HUES6 (cell line): Measurements from ENCODE around the gene CFAP97D1.

Experiments
- H3K27ac ChIP-seq: 2 replicates; pipeline ENCODE4 v1.7.0; 2013; ENCODE audit warnings: low read depth, mild to moderate bottlenecking, low read length, inconsistent platforms
- H3K27me3 ChIP-seq: 2 replicates; pipeline ENCODE4 v1.6.1; 2013; ENCODE audit warnings: low read length; ENCODE audit not compliant: control insufficient read depth, insufficient read depth
- H3K36me3 ChIP-seq: 2 replicates; pipeline ENCODE4 v1.6.1; 2013; ENCODE audit warnings: low read length; ENCODE audit not compliant: control insufficient read depth, insufficient read depth
- H3K4me1 ChIP-seq: 2 replicates; pipeline ENCODE4 v1.6.1; 2013; ENCODE audit warnings: low read length; ENCODE audit not compliant: control insufficient read depth, insufficient read depth
- H3K4me3 ChIP-seq: 2 replicates; pipeline ENCODE4 v1.5.1; 2013; ENCODE audit warnings: low read depth, low read length
- H3K9ac ChIP-seq: one replicate; pipeline ENCODE4 v1.6.1; 2013; ENCODE audit warnings: mild to moderate bottlenecking, low read length
- H3K9me3 ChIP-seq: 2 replicates; pipeline ENCODE4 v1.6.1; 2013; ENCODE audit warnings: low read depth, low read length; ENCODE audit not compliant: control insufficient read depth, insufficient read depth

CFAP97D1 gene

GRCh38 chr17:43826206-43826605 is 46.0 kb downstream of the CFAP97D1 start:
- Histone ChIP-seq H3K36me3 (peaks cover 7% of the 10 kb centered on the region), H3K4me3 (no peak overlapping the region)

GRCh38 chr17:43827596-43827995 is 47.4 kb downstream of the CFAP97D1 start:
- H3K4me1 ChIP-seq: peaks cover 26% of the 10 kb centered on the region
- no peak overlapping the region for H3K9ac ChIP-seq
- H3K4me3 ChIP-seq: no peak overlapping the region
- no peak overlapping the region for H3K27ac ChIP-seq
- H3K27me3 ChIP-seq: peaks cover 6% of the 10 kb centered on the region; the same call in 1 of the 2 replicates
- H3K36me3 ChIP-seq: peaks cover 7% of the 10 kb centered on the region
- H3K9me3 ChIP-seq: no peaks in the 10 kb centered on the region

More at GRCh38 chr17:43826206-43826605, 46.0 kb downstream of the CFAP97D1 start:
- Histone ChIP-seq H3K9me3 (no peaks in the 10 kb centered on the region), H3K27me3 (no peaks in the 10 kb centered on the region), H3K27ac (no peak overlapping the region), H3K9ac (no peak overlapping the region), H3K4me1 (peaks cover 15% of the 10 kb centered on the region)

GRCh38 chr17:43829738-43830137 is 49.5 kb downstream of the CFAP97D1 start:
- no peak overlapping the region for H3K9ac ChIP-seq
- no peak overlapping the region for H3K27ac ChIP-seq
- H3K4me3 ChIP-seq: no peak overlapping the region
- H3K4me1 ChIP-seq: peaks cover 28% of the 10 kb centered on the region
- H3K27me3 ChIP-seq: peaks cover 22% of the 10 kb centered on the region
- H3K36me3 ChIP-seq: peaks cover 7% of the 10 kb centered on the region; the same call in 1 of the 2 replicates
- peaks cover 5% of the 10 kb centered on the region; the same call in 1 of the 2 replicates for H3K9me3 ChIP-seq

GRCh38 chr17:43830510-43831140 is 50.4 kb downstream of the CFAP97D1 start:
- Histone ChIP-seq H3K27me3 (peaks cover 23% of the 10 kb centered on the region), H3K9me3 (peaks cover 5% of the 10 kb centered on the region; the same call in 1 of the 2 replicates), H3K9ac (no peak overlapping the region), H3K4me1 (peaks cover 27% of the 10 kb centered on the region), H3K36me3 (peaks cover 7% of the 10 kb centered on the region; the same call in 1 of the 2 replicates), H3K4me3 (no peak overlapping the region), H3K27ac (no peak overlapping the region)

GRCh38 chr17:43831633-43832032 is 51.4 kb downstream of the CFAP97D1 start:
- Histone ChIP-seq H3K27ac (no peak overlapping the region), H3K27me3 (peaks cover 23% of the 10 kb centered on the region), H3K36me3 (peaks cover 7% of the 10 kb centered on the region; the same call in 1 of the 2 replicates), H3K4me1 (peaks cover 19% of the 10 kb centered on the region), H3K9me3 (peaks cover 5% of the 10 kb centered on the region; the same call in 1 of the 2 replicates), H3K4me3 (0 out of 2 replicates have a peak overlapping the region, but pooled peaks have one; percentile 76), H3K9ac (no peak overlapping the region)

GRCh38 chr17:43832168-43832975 is 52.1 kb downstream of the CFAP97D1 start:
- Histone ChIP-seq H3K36me3 (peaks cover 7% of the 10 kb centered on the region; the same call in 1 of the 2 replicates), H3K9me3 (peaks cover 5% of the 10 kb centered on the region; the same call in 1 of the 2 replicates), H3K4me1 (peaks cover 19% of the 10 kb centered on the region), H3K27me3 (peaks cover 23% of the 10 kb centered on the region), H3K27ac (no peak overlapping the region), H3K4me3 (peak overlapping the region; percentile 76), H3K9ac (peak overlapping the region; percentile 43)

GRCh38 chr17:43832976-43833829 is 53.0 kb downstream of the CFAP97D1 start, which contains the start of gene MPP3:
TSS of gene MPP3 (minus strand) at chr17:43833146. CDS start at chr17:43831906, 1,240 bp downstream.
- peaks cover 23% of the 10 kb centered on the region for H3K27me3 ChIP-seq
- H3K4me1 ChIP-seq: peaks cover 19% of the 10 kb centered on the region
- no peak within 1 kb of the TSS for H3K27ac ChIP-seq
- peaks cover 5% of the 10 kb centered on the region; the same call in 1 of the 2 replicates for H3K9me3 ChIP-seq
- peak within 1 kb of the TSS; percentile 43 for H3K9ac ChIP-seq
- peaks cover 7% of the 10 kb centered on the region; the same call in 1 of the 2 replicates for H3K36me3 ChIP-seq
- peak within 1 kb of the TSS; percentile 76 for H3K4me3 ChIP-seq

GRCh38 chr17:43834106-43834505 is 53.9 kb downstream of the CFAP97D1 start:
- Histone ChIP-seq H3K27me3 (peaks cover 23% of the 10 kb centered on the region), H3K9ac (no peak overlapping the region), H3K4me3 (no peak overlapping the region), H3K36me3 (peaks cover 4% of the 10 kb centered on the region; the same call in 1 of the 2 replicates), H3K27ac (no peak overlapping the region), H3K9me3 (peaks cover 5% of the 10 kb centered on the region; the same call in 1 of the 2 replicates), H3K4me1 (peaks cover 19% of the 10 kb centered on the region)
